WTC11 (cell line): Measurements from ENCODE around the gene NCOA1. TPM values are rescaled to one million over a fixed set of nuclear protein-coding genes. Genes with fewer than 3 reads are reported as not detected.

Experiments
- ATAC-seq: fragments of 200-7000 bp; cut with Tn5 transposase; 2 replicates; pipeline ENCODE4 v1.10.0; 2021; ENCODE audit warnings: mild to moderate bottlenecking, moderate library complexity
- CTCF ChIA-PET: fragments of 300-600 bp; sonication (Branson Sonifier 250); formaldehyde crosslinking; loops from one replicate; lab custom pipeline; 2021; ENCODE audit warnings: antibody characterized with exemption; lab: Charles Lee
- POLR2A ChIA-PET: fragments of 350-600 bp; sonication (Branson Sonifier 250); formaldehyde crosslinking; loops from one replicate; lab custom pipeline; 2021; ENCODE audit warnings: antibody characterized with exemption; lab: Charles Lee
- DNase-seq: peaks from one replicate; pipeline ENCODE4 v3.0.0; 2021; ENCODE audit warnings: low spot score
- H3K27ac Mint-ChIP-seq: 2 replicates; pipeline ENCODE4 v1.8.0; 2021; ENCODE audit warnings: mixed read lengths
- H3K27me3 Mint-ChIP-seq: 2 replicates; pipeline ENCODE4 v1.8.0; 2021; ENCODE audit warnings: low read depth, mild to moderate bottlenecking, moderate library complexity, mixed read lengths
- H3K36me3 Mint-ChIP-seq: 2 replicates; pipeline ENCODE4 v1.8.0; 2021; ENCODE audit warnings: mixed read lengths
- H3K4me1 Mint-ChIP-seq: 2 replicates; pipeline ENCODE4 v1.8.0; 2022; ENCODE audit warnings: mixed read lengths
- H3K4me3 Mint-ChIP-seq: 2 replicates; pipeline ENCODE4 v1.8.0; 2021; ENCODE audit warnings: mild to moderate bottlenecking, moderate library complexity, mixed read lengths
- H3K9me3 Mint-ChIP-seq: 2 replicates; pipeline ENCODE4 v1.8.0; 2021; ENCODE audit warnings: mixed read lengths
- AR ChIP-seq: fragments of 250-450 bp; sonication (Bioruptor Pico); IDR thresholded peaks from 2 replicates; pipeline ENCODE4 v1.9.0; 2021; ENCODE audit warnings: mild to moderate bottlenecking
- E2F1 ChIP-seq: sonication (generic); formaldehyde crosslinking; IDR thresholded peaks from 2 replicates; pipeline ENCODE4 v1.8.0; 2022; ENCODE audit warnings: mild to moderate bottlenecking, missing genetic modification reagents
- ESRRA ChIP-seq: sonication (generic); formaldehyde crosslinking; IDR thresholded peaks from 2 replicates; pipeline ENCODE4 v1.8.1; 2022; ENCODE audit warnings: mild to moderate bottlenecking, missing genetic modification reagents, borderline replicate concordance
- ETV6 ChIP-seq: sonication (generic); formaldehyde crosslinking; IDR thresholded peaks from 2 replicates; pipeline ENCODE4 v1.8.1; 2022; ENCODE audit warnings: mild to moderate bottlenecking, missing genetic modification reagents
- GTF2I ChIP-seq: fragments of 250-450 bp; sonication (Bioruptor Pico); conservative IDR thresholded peaks from 2 replicates; pipeline ENCODE4 v1.4.0; 2021; ENCODE audit warnings: mild to moderate bottlenecking
- HMGA2 ChIP-seq: fragments of 250-450 bp; sonication (Bioruptor Pico); IDR thresholded peaks from 2 replicates; pipeline ENCODE4 v1.4.0; 2021; ENCODE audit warnings: mild to moderate bottlenecking, moderate library complexity
- IRF1 ChIP-seq: sonication (generic); formaldehyde crosslinking; IDR thresholded peaks from 2 replicates; pipeline ENCODE4 v1.8.0; 2023; ENCODE audit warnings: missing genetic modification reagents
- JUN ChIP-seq: sonication (generic); formaldehyde crosslinking; IDR thresholded peaks from 2 replicates; pipeline ENCODE4 v1.8.0; 2023; ENCODE audit warnings: mild to moderate bottlenecking, missing genetic modification reagents
- KAT7 ChIP-seq: sonication (generic); formaldehyde crosslinking; IDR thresholded peaks from 2 replicates; pipeline ENCODE4 v1.8.1; 2023; ENCODE audit warnings: missing genetic modification reagents, mild to moderate bottlenecking, borderline replicate concordance
- NFE2L1 ChIP-seq: sonication (generic); formaldehyde crosslinking; IDR thresholded peaks from 2 replicates; pipeline ENCODE4 v1.8.1; 2023; ENCODE audit warnings: missing genetic modification reagents
- NR1H2 ChIP-seq: sonication (generic); formaldehyde crosslinking; IDR thresholded peaks from 2 replicates; pipeline ENCODE4 v1.9.0; 2021; ENCODE audit warnings: mild to moderate bottlenecking, moderate library complexity, missing genetic modification reagents
- NR3C1 ChIP-seq: sonication (generic); formaldehyde crosslinking; conservative IDR thresholded peaks from 2 replicates; pipeline ENCODE4 v1.8.1; 2023; ENCODE audit warnings: low read depth, mild to moderate bottlenecking, missing genetic modification reagents
- RELA ChIP-seq: sonication (generic); formaldehyde crosslinking; IDR thresholded peaks from 2 replicates; pipeline ENCODE4 v1.8.1; 2022; ENCODE audit warnings: missing genetic modification reagents, mild to moderate bottlenecking, borderline replicate concordance
- RORB ChIP-seq: fragments of 250-450 bp; sonication (Bioruptor Pico); IDR thresholded peaks from 2 replicates; pipeline ENCODE4 v1.9.0; 2021; ENCODE audit warnings: mild to moderate bottlenecking
- SMAD4 ChIP-seq: sonication (generic); formaldehyde crosslinking; IDR thresholded peaks from 2 replicates; pipeline ENCODE4 v1.8.0; 2022; ENCODE audit warnings: mild to moderate bottlenecking, missing genetic modification reagents
- TCF7 ChIP-seq: sonication (generic); formaldehyde crosslinking; IDR thresholded peaks from 2 replicates; pipeline ENCODE4 v1.8.0; 2022; ENCODE audit warnings: mild to moderate bottlenecking, low read depth, missing genetic modification reagents, moderate library complexity
- TEAD1 ChIP-seq: sonication (generic); formaldehyde crosslinking; IDR thresholded peaks from 2 replicates; pipeline ENCODE4 v1.8.0; 2022; ENCODE audit warnings: mild to moderate bottlenecking, missing genetic modification reagents
- USF1 ChIP-seq: sonication (generic); formaldehyde crosslinking; IDR thresholded peaks from 2 replicates; pipeline ENCODE4 v1.8.0; 2022; ENCODE audit warnings: mild to moderate bottlenecking, missing genetic modification reagents
- ZBTB21 ChIP-seq: sonication (generic); formaldehyde crosslinking; IDR thresholded peaks from 2 replicates; pipeline ENCODE4 v1.8.1; 2023; ENCODE audit warnings: mild to moderate bottlenecking, missing genetic modification reagents, borderline replicate concordance
- ZNF121 ChIP-seq: sonication (generic); formaldehyde crosslinking; IDR thresholded peaks from 2 replicates; pipeline ENCODE4 v1.8.0; 2023; ENCODE audit warnings: missing genetic modification reagents
- ZNF281 ChIP-seq: sonication (generic); formaldehyde crosslinking; IDR thresholded peaks from 2 replicates; pipeline ENCODE4 v1.8.0; 2023; ENCODE audit warnings: mild to moderate bottlenecking, missing genetic modification reagents
- ZNF396 ChIP-seq: fragments of 250-450 bp; sonication (Bioruptor Pico); IDR thresholded peaks from 2 replicates; pipeline ENCODE4 v1.8.0; 2021; ENCODE audit warnings: mild to moderate bottlenecking, moderate library complexity, borderline replicate concordance
- ZNF416 ChIP-seq: fragments of 250-450 bp; sonication (Bioruptor Pico); IDR thresholded peaks from 2 replicates; pipeline ENCODE4 v1.9.0; 2021; ENCODE audit warnings: mild to moderate bottlenecking, inconsistent platforms
- ZNF532 ChIP-seq: fragments of 250-450 bp; sonication (Bioruptor Pico); IDR thresholded peaks from 2 replicates; pipeline ENCODE4 v1.9.0; 2021; ENCODE audit warnings: mild to moderate bottlenecking, borderline replicate concordance
- total RNA-seq: library from RNA; stranded (reverse); gene quantifications from 3 replicates; pipeline ENCODE4 v1.2.3, GENCODE V29; 2021

NCOA1 gene
- total RNA-seq, 1 experiment from 2014 or later, result 16.9 TPM

- H3K4me1 Mint-ChIP-seq, result peaks cover 6% of the 10 kb centered on the region
- H3K9me3 Mint-ChIP-seq, result peaks cover 3% of the 10 kb centered on the region; the same call in 1 of the 2 replicates
- H3K36me3 Mint-ChIP-seq, result no peaks in the 10 kb centered on the region
- ATAC-seq, result no peak
- CTCF ChIA-PET, result no interaction called here
- no peak overlapping the region for H3K4me3 Mint-ChIP-seq
- TF ChIP-seq RORB, result no peak
- TF ChIP-seq JUN (CRISPR knock-in tag), result no peak
- no peak for TF ChIP-seq IRF1 (CRISPR knock-in tag)
- TF ChIP-seq ESRRA, result no peak
- no peak for TF ChIP-seq HMGA2 (CRISPR knock-in tag)
- no peak for TF ChIP-seq AR (CRISPR knock-in tag)
- no peak for TF ChIP-seq RELA (CRISPR knock-in tag)
- TF ChIP-seq ZNF532 (CRISPR knock-in tag), result no peak
- TF ChIP-seq NR3C1, result no peak
- no peaks in the 10 kb centered on the region for H3K27me3 Mint-ChIP-seq
- DNase-seq, result no peak
- POLR2A ChIA-PET, result no interaction called here
- H3K27ac Mint-ChIP-seq, result no peak overlapping the region
These were observed 220.8 kb downstream of the NCOA1 start for GRCh38 chr2:24711865-24712264.

GRCh38 chr2:24712296-24712695 lies 221.2 kb downstream of the NCOA1 start:
- Mint-ChIP-seq H3K27me3 (no peaks in the 10 kb centered on the region), H3K4me1 (peaks cover 2% of the 10 kb centered on the region; the same call in 1 of the 2 replicates), H3K27ac (no peak overlapping the region), H3K9me3 (peaks cover 3% of the 10 kb centered on the region; the same call in 1 of the 2 replicates), H3K36me3 (no peaks in the 10 kb centered on the region), H3K4me3 (no peak overlapping the region)
- no peak for ATAC-seq
- POLR2A ChIA-PET, result no interaction called here
- no peak for DNase-seq
- CTCF ChIA-PET, result no interaction called here
- TF ChIP-seq ZNF416 (CRISPR knock-in tag), result no peak
- TF ChIP-seq TEAD1 (CRISPR knock-in tag), result no peak
- no peak for TF ChIP-seq GTF2I (CRISPR knock-in tag)
- no peak for TF ChIP-seq ZNF396 (CRISPR knock-in tag)
- no peak for TF ChIP-seq ZBTB21 (CRISPR knock-in tag)
- no peak for TF ChIP-seq KAT7 (CRISPR knock-in tag)
- no peak for TF ChIP-seq NFE2L1 (CRISPR knock-in tag)
- no peak for TF ChIP-seq E2F1 (CRISPR knock-in tag)
- no peak for TF ChIP-seq SMAD4 (CRISPR knock-in tag)
- TF ChIP-seq USF1, result no peak
- TF ChIP-seq TCF7 (CRISPR knock-in tag), result no peak
- no peak for TF ChIP-seq NR1H2 (CRISPR knock-in tag)
- no peak for TF ChIP-seq ZNF121 (CRISPR knock-in tag)
- no peak for TF ChIP-seq ZNF281 (CRISPR knock-in tag)
- no peak for TF ChIP-seq ETV6
